DND-41 (cell line): ENCODE results near the gene MLLT6.

ENCODE experiments used
- ATAC-seq: fragments of 200-7000 bp; cut with Tn5 transposase; 3 replicates; pipeline ENCODE4 v1.9.1; 2021; ENCODE audit warnings: low read depth; ENCODE audit not compliant: insufficient read depth
- DNase-seq: peaks from one replicate; pipeline ENCODE4 v3.0.0-alpha.2; 2020
- H2AFZ ChIP-seq: 2 replicates; pipeline ENCODE4 v1.6.0; 2012; ENCODE audit warnings: low read depth, low read length
- H3K27ac ChIP-seq: 2 replicates; pipeline ENCODE4 v1.5.1; 2012; ENCODE audit warnings: low read length, inconsistent platforms
- H3K27me3 ChIP-seq: fragments of 200-600 bp; sonication (generic); 2 replicates; pipeline ENCODE4 v1.6.0; 2012; ENCODE audit warnings: low read length, mild to moderate bottlenecking, inconsistent platforms; ENCODE audit not compliant: insufficient read depth, poor library complexity
- H3K36me3 ChIP-seq: 2 replicates; pipeline ENCODE4 v1.5.1; 2012; ENCODE audit warnings: low read length, inconsistent platforms; ENCODE audit not compliant: insufficient read depth
- H3K4me1 ChIP-seq: 2 replicates; pipeline ENCODE4 v1.5.1; 2012; ENCODE audit warnings: mild to moderate bottlenecking, low read length; ENCODE audit not compliant: insufficient read depth
- H3K4me2 ChIP-seq: 2 replicates; pipeline ENCODE4 v1.6.0; 2012; ENCODE audit warnings: mild to moderate bottlenecking, moderate library complexity, low read length, inconsistent platforms; ENCODE audit not compliant: insufficient read depth
- H3K4me3 ChIP-seq, 2 experiments: fragments of 200-600 bp in 1 of 2; shearing (Covaris generic) in 1 of 2; 2 replicates each; pipeline ENCODE4 v1.5.1; 2012 to 2016; ENCODE audit warnings: inconsistent platforms in 2 of 2, low read length in 2 of 2, mild to moderate bottlenecking in 2 of 2, low read depth in 1 of 2, moderate library complexity in 1 of 2
- H3K79me2 ChIP-seq: 2 replicates; pipeline ENCODE4 v1.6.0; 2012; ENCODE audit warnings: low read length, inconsistent platforms; ENCODE audit not compliant: insufficient read depth
- H3K9ac ChIP-seq: 2 replicates; pipeline ENCODE4 v1.6.0; 2012; ENCODE audit warnings: low read depth, mild to moderate bottlenecking, inconsistent platforms, low read length, moderate library complexity
- H3K9me3 ChIP-seq: 2 replicates; pipeline ENCODE4 v1.5.1; 2012; ENCODE audit warnings: low read length, moderate library complexity, mild to moderate bottlenecking, inconsistent platforms; ENCODE audit not compliant: insufficient read depth, severe bottlenecking
- H4K20me1 ChIP-seq: 2 replicates; pipeline ENCODE4 v1.6.0; 2012; ENCODE audit warnings: low read length; ENCODE audit not compliant: insufficient read depth
- EZH2 ChIP-seq: IDR thresholded peaks from 3 replicates; pipeline ENCODE4 v1.6.1; 2012; ENCODE audit warnings: borderline replicate concordance, low read depth, mild to moderate bottlenecking, moderate library complexity, low read length, inconsistent platforms; ENCODE audit not compliant: severe bottlenecking
- TF ChIP-seq, protein P1 (sequence below): IDR thresholded peaks from 2 replicates; pipeline ENCODE4 v1.5.1; 2012; ENCODE audit warnings: borderline replicate concordance, low read length, moderate library complexity, mild to moderate bottlenecking; ENCODE audit not compliant: poor library complexity, severe bottlenecking; ENCODE audit errors: extremely low read depth

MLLT6 gene

DNA sequence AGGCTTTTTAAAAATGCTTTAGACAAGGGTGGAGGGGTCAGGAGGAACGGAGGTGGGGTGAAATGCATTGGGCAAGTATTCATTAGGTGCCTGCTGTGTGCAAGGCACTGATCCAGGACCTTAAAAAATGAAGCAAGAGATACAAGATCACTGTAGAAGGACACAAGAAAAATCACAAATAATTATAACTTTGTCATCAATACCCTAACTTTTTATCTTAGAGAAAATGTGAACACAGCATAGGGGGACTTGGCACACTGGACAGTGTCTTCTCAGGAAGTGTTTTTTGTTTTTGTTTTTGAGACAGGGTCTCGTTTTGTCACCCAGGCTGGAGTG, 37.3 kb upstream of the MLLT6 start:
- Histone ChIP-seq H3K27me3 (peaks cover 22% of the 10 kb centered on the region), H3K36me3 (no peaks in the 10 kb centered on the region), H3K9ac (no peak overlapping the region), H3K4me1 (peaks cover 6% of the 10 kb centered on the region; the same call in 1 of the 2 replicates), H2AFZ (no peak overlapping the region), H4K20me1 (peaks cover 11% of the 10 kb centered on the region; the same call in 1 of the 2 replicates), H3K79me2 (no peaks in the 10 kb centered on the region), H3K9me3 (no peaks in the 10 kb centered on the region), H3K4me2 (no peak overlapping the region), H3K4me3 (no peak overlapping the region), H3K27ac (no peak overlapping the region)
- 0 out of 3 replicates have a peak, but pooled peaks have one; percentile 11 for ATAC-seq
- TF ChIP-seq, protein P1, sequence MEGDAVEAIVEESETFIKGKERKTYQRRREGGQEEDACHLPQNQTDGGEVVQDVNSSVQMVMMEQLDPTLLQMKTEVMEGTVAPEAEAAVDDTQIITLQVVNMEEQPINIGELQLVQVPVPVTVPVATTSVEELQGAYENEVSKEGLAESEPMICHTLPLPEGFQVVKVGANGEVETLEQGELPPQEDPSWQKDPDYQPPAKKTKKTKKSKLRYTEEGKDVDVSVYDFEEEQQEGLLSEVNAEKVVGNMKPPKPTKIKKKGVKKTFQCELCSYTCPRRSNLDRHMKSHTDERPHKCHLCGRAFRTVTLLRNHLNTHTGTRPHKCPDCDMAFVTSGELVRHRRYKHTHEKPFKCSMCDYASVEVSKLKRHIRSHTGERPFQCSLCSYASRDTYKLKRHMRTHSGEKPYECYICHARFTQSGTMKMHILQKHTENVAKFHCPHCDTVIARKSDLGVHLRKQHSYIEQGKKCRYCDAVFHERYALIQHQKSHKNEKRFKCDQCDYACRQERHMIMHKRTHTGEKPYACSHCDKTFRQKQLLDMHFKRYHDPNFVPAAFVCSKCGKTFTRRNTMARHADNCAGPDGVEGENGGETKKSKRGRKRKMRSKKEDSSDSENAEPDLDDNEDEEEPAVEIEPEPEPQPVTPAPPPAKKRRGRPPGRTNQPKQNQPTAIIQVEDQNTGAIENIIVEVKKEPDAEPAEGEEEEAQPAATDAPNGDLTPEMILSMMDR, result no peak
- no peak for DNase-seq

DNA sequence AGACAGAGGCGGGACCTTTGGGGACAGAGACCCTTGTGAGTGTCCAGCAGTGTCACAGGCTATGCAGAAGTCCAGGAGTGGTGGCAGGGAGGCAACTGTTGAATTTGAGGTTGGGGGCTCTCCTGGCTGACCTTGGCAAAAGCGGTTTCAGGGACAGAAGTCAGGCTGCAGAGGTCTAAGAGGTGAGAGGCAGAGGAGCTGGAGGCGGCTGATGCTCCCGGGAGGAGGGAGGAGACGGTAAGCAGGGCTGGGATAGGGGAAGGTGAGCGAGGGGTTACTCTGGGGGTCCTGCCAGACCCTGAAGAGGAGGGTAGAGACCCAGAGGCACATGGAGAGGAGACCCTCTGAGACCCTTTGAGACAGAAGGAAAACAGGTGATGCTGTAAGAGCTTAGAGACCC, 35.6 kb upstream of the MLLT6 start:
- H2AFZ ChIP-seq, result no peak overlapping the region
- H3K4me1 ChIP-seq, result peaks cover 23% of the 10 kb centered on the region
- DNase-seq (no peak), ATAC-seq (no peak)
- peaks cover 15% of the 10 kb centered on the region; the same call in 1 of the 2 replicates for H4K20me1 ChIP-seq
- H3K27ac ChIP-seq, result no peak overlapping the region
- H3K4me3 ChIP-seq, result no peak overlapping the region
- peaks cover 7% of the 10 kb centered on the region; the same call in 1 of the 2 replicates for H3K79me2 ChIP-seq
- peaks cover 18% of the 10 kb centered on the region for H3K27me3 ChIP-seq
- no peak overlapping the region for H3K4me2 ChIP-seq
- TF ChIP-seq, protein P1, result no peak
- TF ChIP-seq EZH2, result no peak
- H3K9ac ChIP-seq, result no peak overlapping the region
- no peaks in the 10 kb centered on the region; the same call in 1 of the 2 replicates for H3K36me3 ChIP-seq
- H3K9me3 ChIP-seq, result no peaks in the 10 kb centered on the region

DNA sequence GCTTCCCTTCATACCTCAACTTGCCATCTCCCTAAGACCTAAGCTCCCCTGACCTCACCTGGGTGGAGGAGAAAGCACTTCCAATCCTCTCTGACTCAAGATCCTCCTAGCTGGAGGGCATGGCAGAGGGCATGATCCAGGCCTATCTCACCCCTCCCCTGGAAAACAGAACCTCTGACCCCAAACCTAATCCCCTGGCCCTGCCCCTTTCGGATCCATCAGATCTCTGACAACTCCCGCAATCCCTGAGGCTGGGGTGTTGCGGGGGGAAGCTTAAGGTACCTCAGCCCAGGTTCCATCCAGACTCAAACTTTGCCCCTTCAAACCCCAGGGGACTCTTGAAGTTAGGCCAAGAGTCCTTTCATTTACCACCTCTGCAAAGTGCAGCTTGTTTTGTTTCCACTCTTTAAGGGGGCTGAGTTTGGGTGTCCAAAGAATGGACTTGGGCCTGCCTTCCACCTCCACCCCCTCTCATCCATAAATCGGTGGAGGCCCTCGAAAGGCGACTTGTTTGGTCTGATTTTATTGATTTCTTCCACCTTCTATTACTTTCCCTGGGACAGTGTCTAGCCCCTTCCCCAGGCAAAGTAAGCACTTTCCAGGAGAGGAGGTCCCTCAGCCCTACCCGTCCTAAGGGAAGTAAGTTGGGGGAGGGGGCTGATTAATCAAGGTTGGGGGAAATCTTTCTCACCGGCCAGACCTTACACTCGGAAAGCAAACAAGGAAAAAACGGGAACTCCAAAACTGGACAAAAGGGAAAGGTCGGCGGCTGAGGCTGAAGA, 32.9 kb upstream of the MLLT6 start:
- TF ChIP-seq, protein P1, result no peak
- no peak for TF ChIP-seq EZH2
- peaks cover 18% of the 10 kb centered on the region for H3K27me3 ChIP-seq
- no peaks in the 10 kb centered on the region for H3K9me3 ChIP-seq
- no peak for DNase-seq
- H3K9ac ChIP-seq, result no peak overlapping the region
- peak overlapping the region; percentile 97; the same call in 1 of the 2 replicates for H3K4me2 ChIP-seq
- no peak overlapping the region for H3K4me3 ChIP-seq
- H3K27ac ChIP-seq, result no peak overlapping the region
- H2AFZ ChIP-seq, result no peak overlapping the region
- peaks cover 7% of the 10 kb centered on the region; the same call in 1 of the 2 replicates for H3K79me2 ChIP-seq
- H3K36me3 ChIP-seq, result no peaks in the 10 kb centered on the region; the same call in 1 of the 2 replicates
- no peak for ATAC-seq
- peaks cover 38% of the 10 kb centered on the region for H3K4me1 ChIP-seq
- peaks cover 15% of the 10 kb centered on the region; the same call in 1 of the 2 replicates for H4K20me1 ChIP-seq
